Mucosa of descending colon (tissue), 3 donors: ENCODE measurements around the gene DPP10. TPM values are rescaled to one million over a fixed set of nuclear protein-coding genes. Genes with fewer than 3 reads are reported as not detected.
"Not testable (repeated sequence)": the region's sequence is repeated elsewhere in the genome, so short reads cannot be mapped to it uniquely, and the experiment has no call there.

Source experiments
- ATAC-seq: fragments of 200-7000 bp; cut with Tn5 transposase; one replicate; pipeline ENCODE4 v1.9.1; 2020; ENCODE audit warnings: mild to moderate bottlenecking, moderate library complexity
- DNase-seq, 3 donors: peaks; one replicate each; pipeline ENCODE4 v3.0.0-alpha.2; 2020
- H3K36me3 ChIP-seq: fragments of 200-600 bp; one replicate; pipeline ENCODE4 v1.8.0; 2021; ENCODE audit warnings: low read depth, mild to moderate bottlenecking
- H3K4me1 ChIP-seq: fragments of 200-600 bp; one replicate; pipeline ENCODE4 v1.8.0; 2021; ENCODE audit warnings: low read depth, mild to moderate bottlenecking
- H3K4me3 ChIP-seq: fragments of 200-600 bp; one replicate; pipeline ENCODE4 v1.8.0; 2021; ENCODE audit warnings: mild to moderate bottlenecking
- H3K9me3 ChIP-seq: fragments of 200-600 bp; one replicate; pipeline ENCODE4 v1.8.0; 2021; ENCODE audit warnings: mild to moderate bottlenecking
- intact Hi-C, 2 donors: fragments of 100-400 bp; cut with DNase I in 1 of 2; cut with micrococcal nuclease in 1 of 2; formaldehyde crosslinking; loops; one replicate each; pipeline versions ENCODE4 v1.11.0 to v1.11.1; 2022; cut with DNase I, micrococcal nuclease
- total RNA-seq, 3 donors: library from RNA; stranded (reverse); fragmentation: NEBNext Ultra II Directional in 2 of 3; extraction: Animal tissue kit (Norgen Biotek cat#: 25700) in 2 of 3; gene quantifications; one replicate each; pipeline versions ENCODE4 v1.2.1 to v1.2.4, GENCODE V29; 2021 to 2023
- TF ChIP-seq, protein P1 (sequence below): fragments of 200-600 bp; IDR thresholded peaks from one replicate; pipeline ENCODE4 v1.8.0; 2022; ENCODE audit warnings: antibody characterized with exemption, mild to moderate bottlenecking
- donor health status: DM: no; HTN: no; CAD: no; lungs with moderate emphysema.
- donor health status: DM: no; HTN: no; CAD: no.
- donor health status: DM: no; HTN: yes; CAD: no.

The DPP10 gene
- total RNA-seq, 3 donors from 2014 or later: 6.3 to 12.2 (median 6.9) TPM

DNA sequence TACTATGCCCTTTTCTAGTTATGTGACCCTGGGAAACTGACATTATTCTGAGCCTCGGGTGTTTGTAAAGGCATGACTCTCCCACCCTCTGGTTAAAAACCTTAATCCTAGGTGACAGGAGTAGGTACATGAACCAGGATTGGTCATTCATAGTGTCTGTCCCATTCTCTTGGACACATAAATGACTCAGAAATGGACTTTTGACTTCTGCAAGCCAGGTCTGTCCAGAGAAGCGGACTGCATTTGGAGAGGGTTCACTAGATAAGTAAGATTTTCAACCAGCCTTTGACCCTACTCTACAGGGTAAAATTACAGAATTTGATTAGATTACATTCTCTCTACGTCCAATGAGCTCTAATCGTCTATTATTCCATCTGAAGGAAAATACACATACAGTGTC lies 285.9 kb downstream of the DPP10 start:
- no peak for ATAC-seq
- intact Hi-C loops: no loop called here
- TF ChIP-seq, protein P1, sequence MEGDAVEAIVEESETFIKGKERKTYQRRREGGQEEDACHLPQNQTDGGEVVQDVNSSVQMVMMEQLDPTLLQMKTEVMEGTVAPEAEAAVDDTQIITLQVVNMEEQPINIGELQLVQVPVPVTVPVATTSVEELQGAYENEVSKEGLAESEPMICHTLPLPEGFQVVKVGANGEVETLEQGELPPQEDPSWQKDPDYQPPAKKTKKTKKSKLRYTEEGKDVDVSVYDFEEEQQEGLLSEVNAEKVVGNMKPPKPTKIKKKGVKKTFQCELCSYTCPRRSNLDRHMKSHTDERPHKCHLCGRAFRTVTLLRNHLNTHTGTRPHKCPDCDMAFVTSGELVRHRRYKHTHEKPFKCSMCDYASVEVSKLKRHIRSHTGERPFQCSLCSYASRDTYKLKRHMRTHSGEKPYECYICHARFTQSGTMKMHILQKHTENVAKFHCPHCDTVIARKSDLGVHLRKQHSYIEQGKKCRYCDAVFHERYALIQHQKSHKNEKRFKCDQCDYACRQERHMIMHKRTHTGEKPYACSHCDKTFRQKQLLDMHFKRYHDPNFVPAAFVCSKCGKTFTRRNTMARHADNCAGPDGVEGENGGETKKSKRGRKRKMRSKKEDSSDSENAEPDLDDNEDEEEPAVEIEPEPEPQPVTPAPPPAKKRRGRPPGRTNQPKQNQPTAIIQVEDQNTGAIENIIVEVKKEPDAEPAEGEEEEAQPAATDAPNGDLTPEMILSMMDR: no peak
- Histone ChIP-seq H3K36me3 (no peaks in the 10 kb centered on the region), H3K9me3 (no peaks in the 10 kb centered on the region), H3K4me1 (no peaks in the 10 kb centered on the region), H3K4me3 (no peak overlapping the region)
- DNase-seq: no peak

DNA sequence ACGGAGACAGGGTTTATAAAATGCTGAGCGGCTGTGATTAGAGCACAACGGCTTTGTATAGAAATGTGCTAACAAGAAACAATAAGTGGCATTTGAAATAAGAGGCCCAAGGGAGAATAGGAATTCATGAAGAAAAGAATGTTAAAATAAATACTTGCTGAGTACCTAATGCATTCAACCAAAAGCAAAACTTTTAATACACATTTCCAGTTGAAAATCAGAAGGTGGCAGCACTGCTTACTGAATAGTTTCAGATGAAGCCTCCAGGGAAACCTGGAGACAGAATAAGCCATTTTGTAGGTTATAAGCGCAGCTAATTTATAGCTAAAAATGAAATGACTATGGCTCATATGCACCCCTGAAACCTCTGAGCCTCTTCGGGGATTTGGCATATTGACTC lies 286.6 kb downstream of the DPP10 start:
- intact Hi-C loops: no loop called here
- TF ChIP-seq, protein P1: no peak
- ATAC-seq (no peak), DNase-seq (no peak)
- H3K36me3 ChIP-seq: no peaks in the 10 kb centered on the region
- H3K9me3 ChIP-seq: no peaks in the 10 kb centered on the region
- no peaks in the 10 kb centered on the region for H3K4me1 ChIP-seq
- no peak overlapping the region for H3K4me3 ChIP-seq

DNA sequence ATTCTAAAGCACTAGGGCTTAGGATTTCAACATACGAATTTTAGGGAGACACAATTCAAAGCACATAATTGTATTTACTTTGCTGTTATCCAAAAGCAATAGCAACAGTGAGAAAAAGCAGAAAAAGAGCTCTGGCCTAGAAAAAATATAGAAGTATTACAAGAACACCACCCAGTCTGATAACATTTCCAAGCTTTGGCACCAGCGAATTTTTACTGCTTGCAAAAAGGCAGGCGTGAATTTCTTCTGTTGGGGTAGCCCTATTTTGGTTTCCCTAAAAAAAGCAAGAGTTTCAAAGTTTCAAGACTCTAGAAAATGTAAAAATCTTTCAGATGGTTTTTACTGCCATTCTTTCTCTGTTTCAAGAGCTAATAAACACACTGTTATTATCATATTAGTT lies 292.7 kb downstream of the DPP10 start:
- H3K4me3 ChIP-seq: no peak overlapping the region
- ATAC-seq (no peak), DNase-seq (no peak)
- no peaks in the 10 kb centered on the region for H3K9me3 ChIP-seq
- H3K4me1 ChIP-seq: no peaks in the 10 kb centered on the region
- TF ChIP-seq, protein P1: no peak
- intact Hi-C loops: no loop called here
- H3K36me3 ChIP-seq: no peaks in the 10 kb centered on the region

DNA sequence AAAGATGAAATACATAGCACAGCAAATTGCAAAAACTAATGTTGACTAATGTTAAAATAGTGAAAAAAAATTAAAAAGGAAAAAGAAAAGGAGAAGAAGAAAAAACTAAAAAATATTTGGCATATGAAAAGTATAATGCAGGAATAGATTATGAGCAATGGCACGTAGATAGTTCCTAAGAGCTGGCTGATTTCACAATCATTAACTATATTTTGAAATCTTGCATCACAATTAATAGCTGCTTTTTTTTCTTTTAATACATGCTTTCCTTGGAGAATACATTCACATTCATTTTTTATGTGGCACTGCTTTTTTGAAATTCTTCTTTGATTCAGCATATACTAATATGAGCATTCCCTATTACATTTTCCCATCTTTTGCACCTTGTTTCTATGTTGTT lies 299.8 kb downstream of the DPP10 start:
- intact Hi-C loops: no loop called here
- Histone ChIP-seq H3K9me3 (no peaks in the 10 kb centered on the region), H3K4me3 (no peak overlapping the region), H3K36me3 (no peaks in the 10 kb centered on the region), H3K4me1 (no peaks in the 10 kb centered on the region)
- TF ChIP-seq, protein P1: no peak
- DNase-seq: no peak
- no peak for ATAC-seq

DNA sequence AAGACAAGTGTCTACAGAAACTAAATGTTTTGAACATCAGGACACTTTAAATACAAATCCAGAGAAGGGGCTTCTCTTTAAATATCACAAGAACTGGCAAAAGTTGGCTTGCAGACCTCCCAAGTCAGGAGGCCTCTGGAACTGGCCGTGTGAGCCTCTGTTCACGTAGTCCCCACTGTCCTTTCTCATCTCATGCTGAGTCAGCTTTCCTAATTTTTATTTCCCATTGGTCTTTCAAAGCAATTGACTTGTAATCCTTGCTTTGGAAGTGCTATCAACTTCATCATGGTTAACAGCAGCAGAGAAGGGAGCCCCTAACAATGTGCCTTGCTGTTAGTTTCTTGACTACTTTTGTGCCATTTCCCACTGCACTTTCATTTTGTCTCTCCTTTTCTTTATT lies 303.3 kb downstream of the DPP10 start:
- TF ChIP-seq, protein P1: no peak
- no peak overlapping the region for H3K4me3 ChIP-seq
- H3K9me3 ChIP-seq: no peaks in the 10 kb centered on the region
- no peak for ATAC-seq
- DNase-seq: no peak
- no peaks in the 10 kb centered on the region for H3K36me3 ChIP-seq
- intact Hi-C loops: no loop called here
- H3K4me1 ChIP-seq: no peaks in the 10 kb centered on the region

DNA sequence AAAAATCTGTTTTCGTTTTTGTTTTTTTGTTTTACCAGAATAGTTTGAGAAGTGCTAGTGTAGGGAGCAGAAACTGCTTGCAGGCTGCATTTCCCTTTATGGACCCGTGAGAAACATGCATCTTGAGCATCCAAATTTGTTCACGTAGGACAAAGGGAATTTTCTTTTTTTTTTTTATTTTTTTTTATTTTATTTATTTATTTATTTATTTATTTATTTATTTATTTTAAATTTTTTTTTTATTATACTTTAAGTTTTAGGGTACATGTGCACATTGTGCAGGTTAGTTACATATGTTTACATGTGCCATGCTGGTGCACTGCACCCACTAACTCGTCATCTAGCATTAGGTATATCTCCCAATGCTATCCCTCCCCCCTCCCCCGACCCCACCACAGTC lies 305.7 kb downstream of the DPP10 start:
- intact Hi-C loops, H3K9me3 ChIP-seq: not testable (repeated sequence)

More for the DNA sequence above, 305.7 kb downstream of the DPP10 start:
- not testable (repeated sequence) for H3K36me3 ChIP-seq, H3K4me3 ChIP-seq, ATAC-seq, H3K4me1 ChIP-seq, DNase-seq
